Measurements from ENCODE around the gene MTMR12. TPM values are rescaled to one million over a fixed set of nuclear protein-coding genes. Genes with fewer than 3 reads are reported as not detected.

MTMR12 gene
- total and polyA plus RNA-seq, 2 donors (not counting 3 experiments of a cell fraction or from before 2014, with no cell fraction given), result 18.2 to 38.6 TPM

- no peak for FAIRE-seq
- no TSS peak for BruUV-seq (replicated peaks)
- dilution Hi-C loops (cut with MboI; ENCODE audit: extremely low pct_ligation_motif_present, low sequenced_read_pairs), result no loop called here
Measured at GRCh38 chr5:32299059-32299677, 13.6 kb downstream of the MTMR12 start.

GRCh38 chr5:32298059-32298415 lies 14.7 kb downstream of the MTMR12 start:
- Histone ChIP-seq H3K9me3 (replicated peaks; ENCODE audit: control insufficient read depth, insufficient read depth, low read length) (no peaks in the 10 kb centered on the region), H3K4me2 (ENCODE audit: insufficient read depth, low read length) (no peak overlapping the region), H3K9ac (replicated peaks; ENCODE audit: extremely low read depth, insufficient read depth, low read length) (no peak overlapping the region), H3K4me3 (replicated peaks in 1 of 3; ENCODE audit: insufficient read depth in 1 of 3, low read depth in 1 of 3, low read length in 3 of 3) (no peak overlapping the region), H3K27me3 (ENCODE audit: control insufficient read depth in 2 of 2, insufficient read depth in 2 of 2, low read length in 2 of 2) (no peaks in the 10 kb centered on the region), H3K36me3 (ENCODE audit: control insufficient read depth in 2 of 2, extremely low read depth in 1 of 2, insufficient read depth in 2 of 2, low read length in 2 of 2) (peaks cover 0 to 7% of the 10 kb centered on the region in 2 experiments), H3K79me2 (ENCODE audit: control insufficient read depth, insufficient read depth, low read length) (peaks cover 54% of the 10 kb centered on the region), H2AFZ (ENCODE audit: low read depth, low read length) (no peak overlapping the region), H3K27ac (ENCODE audit: insufficient read depth, low read depth, low read length) (no peak overlapping the region), H4K20me1 (replicated peaks; ENCODE audit: control insufficient read depth, extremely low read depth, insufficient read depth, low read length) (no peaks in the 10 kb centered on the region), H3K9me1 (replicated peaks; ENCODE audit: control insufficient read depth, extremely low read depth, insufficient read depth, low read length) (no peaks in the 10 kb centered on the region), H3K4me1 (ENCODE audit: control insufficient read depth, extremely low read depth, insufficient read depth, low read length) (peaks cover 4% of the 10 kb centered on the region)
- TF ChIP-seq JUN (IDR thresholded peaks at IDR 0.05; ENCODE audit: borderline replicate concordance, insufficient read depth, insufficient read length, low read depth), result no peak
- no peak for TF ChIP-seq GATA2 (IDR thresholded peaks at IDR 0.05; ENCODE audit: insufficient read depth, insufficient read length, low read depth, low read length)
- TF ChIP-seq MYC (IDR thresholded peaks at IDR 0.05; ENCODE audit: low read depth, low read length), result no peak
- TF ChIP-seq MAX (IDR thresholded peaks at IDR 0.05; ENCODE audit: insufficient read depth, insufficient read length), result no peak
- TF ChIP-seq POLR2A (IDR thresholded peaks at IDR 0.05; ENCODE audit: low read depth, low read length), result no peak
- no peak for TF ChIP-seq EZH2 (IDR thresholded peaks at IDR 0.05; ENCODE audit: borderline replicate concordance, low read depth, low read length, severe bottlenecking)
- no peak for TF ChIP-seq FOS (IDR thresholded peaks at IDR 0.05; ENCODE audit: borderline replicate concordance, insufficient read depth, low read length)
- no peak for TF ChIP-seq CTCF (IDR thresholded peaks at IDR 0.05; ENCODE audit: extremely low read depth in 1 of 2, insufficient read depth in 1 of 2, low read depth in 1 of 2, low read length in 2 of 2)
- no peak for TF ChIP-seq POLR2AphosphoS5 (IDR thresholded peaks at IDR 0.05; ENCODE audit: insufficient read depth, low read depth, low read length)
- CTCF ChIA-PET, result interaction anchor here (1.3 to 1.4 kb wide), 3 partner anchors 9 to 32 kb away, joined by 4 to 5 read pairs (median 5); no protein-coding TSS in a partner anchor
- DNase-seq (ENCODE audit: low read depth, low spot score) (no peak), FAIRE-seq (no peak)
- intact Hi-C loops (cut with micrococcal nuclease) (no loop called here), dilution Hi-C loops (cut with MboI; ENCODE audit: extremely low pct_ligation_motif_present, low sequenced_read_pairs) (no loop called here)
- no TSS peak for BruUV-seq (replicated peaks)
- POLR2A ChIA-PET, result no interaction called here

More at GRCh38 chr5:32299059-32299677, 13.6 kb downstream of the MTMR12 start:
- Histone ChIP-seq H3K9me1 (replicated peaks; ENCODE audit: control insufficient read depth, extremely low read depth, insufficient read depth, low read length) (no peaks in the 10 kb centered on the region), H3K36me3 (ENCODE audit: control insufficient read depth in 2 of 2, extremely low read depth in 1 of 2, insufficient read depth in 2 of 2, low read length in 2 of 2) (peaks cover 0 to 7% of the 10 kb centered on the region in 2 experiments), H3K27ac (ENCODE audit: insufficient read depth, low read depth, low read length) (no peak overlapping the region), H3K27me3 (ENCODE audit: control insufficient read depth in 2 of 2, insufficient read depth in 2 of 2, low read length in 2 of 2) (no peaks in the 10 kb centered on the region), H3K9ac (replicated peaks; ENCODE audit: extremely low read depth, insufficient read depth, low read length) (no peak overlapping the region), H3K4me1 (ENCODE audit: control insufficient read depth, extremely low read depth, insufficient read depth, low read length) (peaks cover 7% of the 10 kb centered on the region), H3K9me3 (replicated peaks; ENCODE audit: control insufficient read depth, insufficient read depth, low read length) (no peaks in the 10 kb centered on the region), H4K20me1 (replicated peaks; ENCODE audit: control insufficient read depth, extremely low read depth, insufficient read depth, low read length) (no peaks in the 10 kb centered on the region), H3K4me2 (ENCODE audit: insufficient read depth, low read length) (no peak overlapping the region), H2AFZ (ENCODE audit: low read depth, low read length) (no peak overlapping the region), H3K4me3 (replicated peaks in 1 of 3; ENCODE audit: insufficient read depth in 1 of 3, low read depth in 1 of 3, low read length in 3 of 3) (no peak overlapping the region), H3K79me2 (ENCODE audit: control insufficient read depth, insufficient read depth, low read length) (peaks cover 59% of the 10 kb centered on the region)
- ChIA-PET POLR2A (no interaction called here), CTCF (interaction anchor here (0.6 to 1.0 kb wide), 3 partner anchors 15 to 31 kb away, joined by 3 read pairs; no protein-coding TSS in a partner anchor)
- TF ChIP-seq POLR2A (IDR thresholded peaks at IDR 0.05; ENCODE audit: low read depth, low read length), result no peak
- DNase-seq (ENCODE audit: low read depth, low spot score), result no peak
- intact Hi-C loops (cut with micrococcal nuclease), result no loop called here
